SW480 (cell line): ENCODE results near the gene RTKN.

ENCODE experiments used
- DNase-seq: peaks from one replicate; pipeline ENCODE4 v3.0.0-alpha.2; 2016; ENCODE audit warnings: low spot score

RTKN gene

GRCh38 chr2:74417197-74417596 is 24.5 kb downstream of the RTKN start:
- no peak for DNase-seq

- no peak for DNase-seq
These were observed 25.0 kb downstream of the RTKN start for GRCh38 chr2:74416778-74417177.

GRCh38 chr2:74415762-74416395 is 25.9 kb downstream of the RTKN start:
- no peak for DNase-seq

GRCh38 chr2:74414881-74415761 is 26.6 kb downstream of the RTKN start:
- DNase-seq = no peak

- DNase-seq = no peak
These were observed 27.3 kb downstream of the RTKN start for GRCh38 chr2:74414441-74414840.

GRCh38 chr2:74413001-74413698 is 28.6 kb downstream of the RTKN start:
- DNase-seq = no peak

GRCh38 chr2:74407682-74408081 is 34.1 kb downstream of the RTKN start:
- DNase-seq = no peak

- no peak for DNase-seq
These were observed 35.7 kb downstream of the RTKN start for GRCh38 chr2:74406035-74406434.

- DNase-seq = no peak
These were observed 39.8 kb downstream of the RTKN start for GRCh38 chr2:74401891-74402290.

GRCh38 chr2:74399785-74400184 is 42.0 kb downstream of the RTKN start:
- peak; percentile 39 for DNase-seq

- no peak for DNase-seq
These were observed 45.6 kb downstream of the RTKN start for GRCh38 chr2:74396149-74396548.

- no peak for DNase-seq
These were observed 48.2 kb downstream of the RTKN start for GRCh38 chr2:74393525-74393924.

- DNase-seq = no peak
These were observed 49.3 kb downstream of the RTKN start for GRCh38 chr2:74392449-74392743.

GRCh38 chr2:74391580-74392448 is 49.9 kb downstream of the RTKN start:
- peak; percentile 92 for DNase-seq

GRCh38 chr2:74391209-74391579 is 50.5 kb downstream of the RTKN start:
- peak; percentile 29 for DNase-seq

GRCh38 chr2:74390606-74391005 is 51.1 kb downstream of the RTKN start:
- DNase-seq = no peak

GRCh38 chr2:74387346-74387745 is 54.4 kb downstream of the RTKN start:
- no peak for DNase-seq

- DNase-seq = no peak
These were observed 56.3 kb downstream of the RTKN start for GRCh38 chr2:74385396-74385795.

GRCh38 chr2:74384051-74384450 is 57.7 kb downstream of the RTKN start:
- no peak for DNase-seq

GRCh38 chr2:74383254-74383653 is 58.5 kb downstream of the RTKN start:
- DNase-seq = no peak

GRCh38 chr2:74381751-74382150 is 60.0 kb downstream of the RTKN start:
- DNase-seq = no peak
